H1 (cell line): Measurements from ENCODE around the gene ADAMTS17. TPM values are rescaled to one million over a fixed set of nuclear protein-coding genes. Genes with fewer than 3 reads are reported as not detected.

Source experiments
- CTCF ChIA-PET: fragments of 300-600 bp; sonication (Branson Sonifier 250); formaldehyde crosslinking; loops from one replicate; lab custom pipeline; 2021; ENCODE audit not compliant: partially characterized antibody; lab: Charles Lee
- POLR2A ChIA-PET: fragments of 300-600 bp; sonication (Branson Sonifier 250); formaldehyde crosslinking; loops from one replicate; lab custom pipeline; 2021; ENCODE audit warnings: inconsistent platforms; ENCODE audit not compliant: partially characterized antibody; lab: Charles Lee
- DNase-seq, 2 experiments: peaks; one replicate each; pipeline versions ENCODE4 v3.0.0 to v3.0.0-alpha.2; 2010 to 2022; ENCODE audit warnings: low spot score in 2 of 2, low read depth in 1 of 2, mixed read lengths in 1 of 2
- FAIRE-seq: peaks from 2 replicates; lab custom pipeline; 2011; peaks lifted over from hg19 to GRCh38; lab: Jason Lieb, UNC
- H2AFZ ChIP-seq: 2 replicates; pipeline ENCODE4 v1.8.1; 2012; ENCODE audit warnings: low read length, inconsistent platforms
- H2AK5ac ChIP-seq: 2 replicates; pipeline ENCODE4 v1.6.1; 2013; ENCODE audit warnings: low read depth, low read length
- H2BK120ac ChIP-seq: replicated peaks from 2 replicates; pipeline ENCODE3; 2013; ENCODE audit warnings: low read depth, low read length, inconsistent platforms
- H2BK12ac ChIP-seq: 2 replicates; pipeline ENCODE4 v1.6.1; 2013; ENCODE audit warnings: low read depth, low read length
- H2BK15ac ChIP-seq: 2 replicates; pipeline ENCODE4 v1.6.1; 2013; ENCODE audit warnings: low read length
- H2BK20ac ChIP-seq: 2 replicates; pipeline ENCODE4 v1.6.1; 2013; ENCODE audit warnings: low read length
- H2BK5ac ChIP-seq: 2 replicates; pipeline ENCODE4 v1.6.1; 2013; ENCODE audit warnings: low read depth, low read length
- H3K14ac ChIP-seq: 2 replicates; pipeline ENCODE4 v1.6.1; 2013; ENCODE audit warnings: inconsistent platforms; ENCODE audit not compliant: insufficient read length
- H3K18ac ChIP-seq: 2 replicates; pipeline ENCODE4 v1.6.1; 2013; ENCODE audit warnings: low read length; ENCODE audit errors: extremely low read depth
- H3K23ac ChIP-seq: 2 replicates; pipeline ENCODE4 v1.6.1; 2013; ENCODE audit warnings: inconsistent platforms; ENCODE audit not compliant: insufficient read length
- H3K23me2 ChIP-seq: 2 replicates; pipeline ENCODE4 v1.6.1; 2013; ENCODE audit warnings: low read depth, low read length
- H3K27ac ChIP-seq: 2 replicates; pipeline ENCODE4 v1.6.1; 2011; ENCODE audit warnings: low read depth, low read length, inconsistent platforms
- H3K27me3 ChIP-seq, 4 experiments: replicated peaks in 1 of 4; 1 replicate in 1 of 4; 2 replicates in 3 of 4; pipeline versions ENCODE4 v1.6.1 to v1.8.1; 2011 to 2013; ENCODE audit warnings: low read length in 3 of 4, mild to moderate bottlenecking in 3 of 4, inconsistent platforms in 2 of 4, mixed read lengths in 2 of 4, moderate library complexity in 1 of 4; ENCODE audit not compliant: control insufficient read depth in 3 of 4, insufficient read depth in 3 of 4; ENCODE audit errors: extremely low read depth in 1 of 4
- H3K36me3 ChIP-seq, 4 experiments: 2 replicates each; pipeline versions ENCODE4 v1.6.1 to v1.8.1; 2011 to 2013; ENCODE audit warnings: mild to moderate bottlenecking in 4 of 4, low read length in 3 of 4, moderate library complexity in 2 of 4, control low read depth in 1 of 4, inconsistent platforms in 1 of 4; ENCODE audit not compliant: insufficient read depth in 4 of 4, control insufficient read depth in 2 of 4
- H3K4ac ChIP-seq: replicated peaks from 2 replicates; pipeline ENCODE3; 2013; ENCODE audit warnings: low read length, low read depth, mixed read lengths, inconsistent platforms; ENCODE audit not compliant: insufficient read length
- H3K4me1 ChIP-seq, 4 experiments: replicated peaks in 1 of 4; 1 replicate in 1 of 4; 2 replicates in 3 of 4; pipeline versions ENCODE4 v1.6.1 to v1.8.1; 2011 to 2013; ENCODE audit warnings: low read length in 3 of 4, inconsistent platforms in 2 of 4, mixed read lengths in 1 of 4; ENCODE audit not compliant: insufficient read depth in 4 of 4, control insufficient read depth in 3 of 4
- H3K4me2 ChIP-seq, 2 experiments: 2 replicates each; pipeline versions ENCODE4 v1.6.1 to v1.8.1; 2011 to 2013; ENCODE audit warnings: low read depth in 2 of 2, low read length in 2 of 2, control low read depth in 1 of 2, inconsistent platforms in 1 of 2, mild to moderate bottlenecking in 1 of 2; ENCODE audit not compliant: insufficient read depth in 1 of 2
- H3K4me3 ChIP-seq, 4 experiments: fragments of 200-600, 300-600 bp in 1 of 4; sonication (generic), shearing (Covaris generic), sonication (Bioruptor Twin) in 1 of 4; 2 replicates each; pipeline versions ENCODE4 v1.5.1 to v1.8.1; 2011 to 2016; ENCODE audit warnings: low read length in 4 of 4, low read depth in 3 of 4, control low read depth in 2 of 4, inconsistent platforms in 2 of 4, mild to moderate bottlenecking in 2 of 4, mixed read lengths in 1 of 4, moderate library complexity in 1 of 4; ENCODE audit not compliant: insufficient read depth in 2 of 4; ENCODE audit errors: extremely low read depth in 1 of 4
- H3K56ac ChIP-seq: replicated peaks from 2 replicates; pipeline ENCODE3; 2013; ENCODE audit warnings: low read depth, mild to moderate bottlenecking, mixed read lengths, low read length, inconsistent platforms; ENCODE audit not compliant: insufficient read length
- H3K79me1 ChIP-seq: 2 replicates; pipeline ENCODE4 v1.6.1; 2013; ENCODE audit warnings: low read depth, low read length, control low read depth
- H3K79me2 ChIP-seq, 2 experiments: 2 replicates each; pipeline versions ENCODE4 v1.6.1 to v1.8.1; 2012 to 2013; ENCODE audit warnings: low read length in 2 of 2, mild to moderate bottlenecking in 2 of 2, inconsistent platforms in 1 of 2; ENCODE audit not compliant: insufficient read depth in 2 of 2, control insufficient read depth in 1 of 2
- H3K9ac ChIP-seq, 4 experiments: replicated peaks in 1 of 4; 1 replicate in 1 of 4; 2 replicates in 3 of 4; pipeline versions ENCODE4 v1.6.1 to v1.8.1; 2011 to 2013; ENCODE audit warnings: low read depth in 3 of 4, low read length in 3 of 4, control low read depth in 2 of 4, mild to moderate bottlenecking in 2 of 4, moderate library complexity in 2 of 4, inconsistent platforms in 1 of 4; ENCODE audit errors: extremely low read depth in 1 of 4
- H3K9me3 ChIP-seq, 2 experiments: 2 replicates each; pipeline versions ENCODE4 v1.6.1 to v1.8.1; 2012 to 2013; ENCODE audit warnings: mild to moderate bottlenecking in 2 of 2, moderate library complexity in 2 of 2, control low read depth in 1 of 2, inconsistent platforms in 1 of 2, low read depth in 1 of 2, low read length in 1 of 2, mixed read lengths in 1 of 2; ENCODE audit not compliant: insufficient read depth in 2 of 2
- H4K20me1 ChIP-seq, 2 experiments: replicated peaks in 1 of 2; 2 replicates each; pipeline versions ENCODE3 to v1.8.1; 2011 to 2013; ENCODE audit warnings: inconsistent platforms in 2 of 2, low read length in 2 of 2, mild to moderate bottlenecking in 1 of 2; ENCODE audit not compliant: insufficient read depth in 2 of 2, control insufficient read depth in 1 of 2
- H4K5ac ChIP-seq: 2 replicates; pipeline ENCODE4 v1.6.1; 2013; ENCODE audit warnings: low read length, low read depth, mixed read lengths, inconsistent platforms; ENCODE audit not compliant: insufficient read length
- H4K8ac ChIP-seq: 2 replicates; pipeline ENCODE4 v1.8.0; 2013; ENCODE audit warnings: mild to moderate bottlenecking, moderate library complexity, low read length, inconsistent platforms; ENCODE audit not compliant: insufficient read depth; ENCODE audit errors: extremely low read depth
- H4K91ac ChIP-seq: replicated peaks from 2 replicates; pipeline ENCODE3; 2013; ENCODE audit warnings: low read length, mixed read lengths, inconsistent platforms; ENCODE audit not compliant: insufficient read length
- CHD2 ChIP-seq: IDR thresholded peaks from 2 replicates; pipeline ENCODE4 v1.6.1; 2012; ENCODE audit warnings: low read length, improper control_type of control experiment
- EP300 ChIP-seq, 2 experiments: IDR thresholded peaks; 1 replicate in 1 of 2; 2 replicates in 1 of 2; pipeline ENCODE4 v1.6.1; 2011 to 2012; ENCODE audit warnings: low read depth in 2 of 2, low read length in 2 of 2, mild to moderate bottlenecking in 2 of 2, borderline replicate concordance in 1 of 2, inconsistent platforms in 1 of 2, moderate library complexity in 1 of 2
- GABPA ChIP-seq: IDR thresholded peaks from 2 replicates; pipeline ENCODE4 v1.6.1; 2011; ENCODE audit warnings: mild to moderate bottlenecking, low read length, moderate library complexity, borderline replicate concordance; ENCODE audit not compliant: insufficient read depth
- NRF1 ChIP-seq: IDR thresholded peaks from 2 replicates; pipeline ENCODE4 v1.6.1; 2011; ENCODE audit warnings: mild to moderate bottlenecking, low read depth, low read length, improper control_type of control experiment
- YY1 ChIP-seq: IDR thresholded peaks from 2 replicates; pipeline ENCODE4 v1.6.1; 2011; ENCODE audit warnings: low read depth, mild to moderate bottlenecking, low read length
- WGBS, 2 experiments: shearing (Covaris generic) in 1 of 2; methylation state at CpG; one replicate each; pipeline versions ENCODE4 v1.1.6 to v1.1.7; 2013 to 2015; ENCODE audit warnings: low lambda C conversion rate in 2 of 2, mixed read lengths in 2 of 2, inconsistent platforms in 1 of 2, low coverage in 1 of 2, missing lambda C conversion rate in 1 of 2; ENCODE audit not compliant: insufficient replicate concordance in 2 of 2, insufficient coverage in 1 of 2, insufficient read length in 1 of 2; ENCODE audit errors: extremely low coverage in 1 of 2, missing lambda C conversion rate in 1 of 2; 5-methylcytosine and 5-hydroxymethylcytosine counted together
- polyA plus RNA-seq, 7 experiments: library from polyadenylated mRNA; depleted of rRNA in 3 of 7; stranded (reverse) in 5 of 7; unstranded in 2 of 7; fragments of >200 nt in 5 of 7; fragments of 200-250 nt in 2 of 7; gene quantifications; 1 replicate in 5 of 7; 2 replicates in 1 of 7; 4 replicates in 1 of 7; pipeline versions ENCODE4 v1.2.1 to v1.2.3, GENCODE V29; 2011 to 2013; ENCODE audit warnings: missing spikeins in 2 of 7, mixed read lengths in 2 of 7
- total RNA-seq: library from RNA; stranded (reverse); fragmentation: NEBNext Ultra II Directional; extraction: Animal tissue kit (Norgen Biotek cat#: 25700); gene quantifications from 2 replicates; pipeline ENCODE4 v1.2.1, GENCODE V29; 2021

ADAMTS17 gene
- total and polyA plus RNA-seq, 2 of the 8 experiments (the other 6 are each of a cell fraction or from before 2014, with no cell fraction given): 0.51 to 1.7 TPM

DNA sequence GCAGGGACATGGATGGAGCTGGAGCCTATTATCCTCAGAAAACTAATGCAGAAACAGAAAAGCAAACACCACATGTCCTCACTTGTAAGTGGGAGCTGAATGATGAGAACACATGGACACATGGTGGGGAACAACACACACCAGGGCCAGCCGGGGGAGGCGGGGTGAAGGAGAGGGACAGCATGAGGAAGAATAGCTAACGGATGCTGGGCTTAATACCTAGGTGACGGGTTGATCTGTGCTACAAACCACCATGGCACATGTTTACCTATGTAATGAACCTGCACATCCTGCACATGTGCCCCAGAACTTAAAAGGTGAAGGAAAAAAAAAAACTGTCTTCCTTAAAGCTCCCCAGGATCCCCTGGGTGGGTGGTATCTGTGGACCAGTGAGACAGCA is 87.1 kb downstream of the ADAMTS17 start:
- Histone ChIP-seq H2BK5ac (no peak overlapping the region), H3K23me2 (no peaks in the 10 kb centered on the region), H4K8ac (no peak overlapping the region), H3K9me3 (peaks cover 0 to 3% of the 10 kb centered on the region in 2 experiments; a peak in 2 of 4 replicates), H3K4ac (no peak overlapping the region), H2AK5ac (no peak overlapping the region), H3K23ac (no peak overlapping the region), H2BK12ac (no peak overlapping the region), H3K4me1 (no peaks in the 10 kb centered on the region), H2BK20ac (no peak overlapping the region), H3K56ac (no peak overlapping the region), H4K5ac (no peak overlapping the region), H3K9ac (no peak overlapping the region), H4K91ac (no peak overlapping the region), H3K27ac (no peak overlapping the region), H4K20me1 (no peaks in the 10 kb centered on the region), H3K27me3 (no peaks in the 10 kb centered on the region), H2BK120ac (no peak overlapping the region), H3K4me2 (no peak overlapping the region), H3K36me3 (no peaks in the 10 kb centered on the region), H3K79me2 (no peaks in the 10 kb centered on the region), H3K79me1 (no peaks in the 10 kb centered on the region), H3K14ac (no peak overlapping the region), H2AFZ (no peak overlapping the region), H2BK15ac (no peak overlapping the region), H3K4me3 (no peak overlapping the region), H3K18ac (no peak overlapping the region)
- peak in 1 of 2 experiments; percentile 14 for DNase-seq
- no peak for FAIRE-seq
- ChIA-PET POLR2A (no interaction called here), CTCF (no interaction called here)
- 66% methylated on average over 4 of the region's 4 CpGs; no CpG with 5 or more reads in 1 of the 2 experiments for WGBS, 2 experiments
- TF ChIP-seq YY1 (no peak), GABPA (no peak), CHD2 (no peak), NRF1 (no peak), EP300 (IDR thresholded peaks at IDR 0.05; ENCODE audit: borderline replicate concordance in 1 of 2, low read depth in 2 of 2, low read length in 2 of 2) (no peak)
